ENCODE data around the gene ZNF112.
"Not testable (repeated sequence)": the region's sequence is repeated elsewhere in the genome, so short reads cannot be mapped to it uniquely, and the experiment has no call there.

The ZNF112 gene

DNA sequence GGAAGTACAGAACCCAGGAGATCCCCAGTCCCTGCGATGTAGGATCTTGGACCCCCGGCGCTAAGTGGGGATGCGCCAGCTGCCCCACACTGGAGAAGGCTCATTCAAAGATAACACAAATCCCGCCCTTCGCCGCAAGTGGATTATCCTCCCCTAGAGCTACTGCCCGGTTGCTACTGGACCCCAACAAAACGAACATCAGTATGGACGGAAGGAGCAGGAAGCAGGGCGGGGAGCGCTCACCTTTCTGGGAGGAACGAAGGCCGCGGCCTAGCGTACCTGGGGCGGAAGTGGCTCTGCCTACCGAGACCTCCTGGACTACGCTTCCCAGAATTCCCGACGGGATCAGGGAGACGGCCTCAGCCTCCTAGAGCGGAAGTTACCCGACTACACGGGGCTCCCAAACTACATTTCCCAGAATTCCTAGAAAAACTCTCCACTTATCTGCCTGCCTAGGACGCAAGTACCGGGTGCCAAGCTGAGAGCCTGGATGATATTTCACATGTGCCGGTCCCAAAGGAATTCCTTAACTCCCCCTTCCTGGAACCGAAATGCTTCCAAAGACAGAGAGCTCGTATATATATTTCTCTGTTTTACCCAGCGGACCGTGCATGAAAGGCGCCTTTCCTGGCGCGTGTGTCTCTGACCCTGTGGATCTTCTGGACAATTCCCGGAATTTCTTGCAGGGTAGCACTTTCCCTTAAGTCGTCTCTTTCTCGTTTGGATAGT is at the start of gene ZNF112:
Gene ZNF112 (minus strand): TSS at position 298 of the 729 bp plus-strand sequence. CDS start 16,141 bp downstream, outside the sequence.
- peak within 1 kb of the TSS; percentile 75 for H3K4me3 ChIP-seq (ENCODE audit: low read depth, low read length)

GRCh38 chr19:44401139-44402115 is 44.9 kb upstream of the ZNF112 start, which contains the start of gene ZNF285:
Gene ZNF285, minus strand, starts transcription at chr19:44401608. Its CDS starts 4,395 bp downstream, at chr19:44397213.
- H3K4me3 ChIP-seq (ENCODE audit: low read depth, low read length), result peak within 1 kb of the TSS; percentile 78

DNA sequence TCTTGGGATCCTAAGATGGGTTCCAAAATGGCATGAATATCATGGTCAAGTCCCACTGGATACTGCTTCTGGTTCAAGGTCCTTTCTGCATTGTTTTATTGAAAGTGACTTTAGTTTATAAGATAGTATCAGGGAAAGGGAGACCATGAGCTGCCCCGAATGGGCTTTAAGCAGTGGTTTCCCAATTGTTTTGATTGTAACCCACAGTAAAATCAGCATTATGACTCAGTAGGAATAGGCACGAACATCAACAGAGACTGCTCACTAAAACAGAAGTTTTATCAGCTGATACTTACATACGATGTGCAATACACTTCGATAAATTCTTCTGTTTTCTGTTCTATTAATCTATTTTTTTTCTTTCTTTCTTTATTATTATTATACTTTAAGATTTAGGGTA is 32.8 kb upstream of the ZNF112 start:
- H3K4me3 ChIP-seq (ENCODE audit: low read depth, low read length), result not testable (repeated sequence)

- no peak overlapping the region for H3K4me3 ChIP-seq (ENCODE audit: low read depth, low read length)
Observed at GRCh38 chr19:44374789-44375188, 18.3 kb upstream of the ZNF112 start.

DNA sequence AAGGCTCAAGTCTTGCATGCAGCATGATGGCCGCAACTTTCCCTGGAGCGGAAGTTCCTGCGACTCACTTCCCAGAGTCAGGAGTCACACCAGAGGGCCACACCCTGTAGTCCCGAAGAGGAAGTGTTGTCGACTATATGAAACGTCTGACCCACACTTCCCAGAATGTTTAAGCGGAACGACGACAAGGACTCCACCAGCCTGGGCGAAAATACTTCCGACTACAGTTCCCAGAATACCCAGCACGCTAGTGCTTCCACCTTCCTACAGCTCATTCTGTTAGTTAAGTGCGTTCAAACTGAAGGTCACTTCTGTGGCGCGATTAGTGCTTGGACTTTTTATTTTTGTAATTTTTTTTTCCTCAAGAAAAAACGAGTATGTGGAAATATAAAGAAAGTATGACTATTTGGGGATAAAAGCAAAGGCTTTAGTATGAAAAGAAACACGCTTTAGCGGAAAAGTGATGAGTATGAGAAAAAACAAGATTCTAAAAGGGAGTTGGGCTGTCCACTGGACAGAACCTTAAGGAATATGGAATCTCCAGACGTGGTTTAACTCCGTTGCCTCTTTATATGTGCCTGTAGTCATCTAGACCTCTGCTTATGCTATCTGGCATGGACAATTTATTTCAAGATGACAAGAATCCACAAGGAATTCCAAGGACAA is 15.5 kb upstream of the ZNF112 start:
- no peak overlapping the region for H3K4me3 ChIP-seq (ENCODE audit: low read depth, low read length)

DNA sequence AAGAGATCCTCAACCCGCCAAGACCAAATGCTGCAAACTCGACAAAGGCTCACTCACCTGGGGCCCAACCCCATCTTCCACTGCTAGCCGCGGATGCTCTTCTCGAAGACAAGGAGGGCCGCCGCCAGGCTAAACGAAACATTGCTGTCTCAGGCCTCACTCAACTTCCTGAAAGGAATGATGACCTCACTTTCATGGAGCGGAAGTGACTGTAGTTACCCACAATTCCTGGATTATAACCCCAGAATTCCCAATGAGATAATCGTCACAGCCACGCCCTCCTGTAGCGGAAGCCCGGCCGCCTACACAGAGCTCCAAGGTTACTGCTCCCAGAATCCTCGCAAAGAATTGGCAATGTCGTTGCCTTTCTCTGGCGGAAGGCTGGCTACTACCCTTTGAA is 10.5 kb upstream of the ZNF112 start:
- H3K4me3 ChIP-seq (ENCODE audit: low read depth, low read length), result no peak overlapping the region

DNA sequence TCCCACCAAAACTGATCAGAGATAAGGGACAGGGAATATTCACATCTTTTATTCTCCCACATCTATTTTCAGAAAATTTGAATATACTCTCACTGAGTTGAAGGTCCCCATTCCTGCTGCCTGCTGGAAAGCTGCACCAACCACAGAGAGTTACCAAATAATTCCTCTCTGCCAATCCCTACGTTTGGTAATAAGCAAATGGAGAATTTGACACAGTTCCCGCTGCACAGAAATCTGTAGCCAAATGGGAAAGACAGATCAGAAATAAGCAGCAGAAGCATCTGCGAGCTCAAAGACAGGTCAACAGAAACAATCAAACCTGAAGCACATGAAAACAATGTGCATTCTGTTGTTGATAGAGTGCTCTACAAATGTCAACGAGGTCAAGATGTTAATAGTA is 9.9 kb downstream of the ZNF112 start:
- no peak overlapping the region for H3K4me3 ChIP-seq (ENCODE audit: low read depth, low read length)

GRCh38 chr19:44345959-44346358 is 10.5 kb downstream of the ZNF112 start:
- H3K4me3 ChIP-seq (ENCODE audit: low read depth, low read length), result no peak overlapping the region

- H3K4me3 ChIP-seq (ENCODE audit: low read depth, low read length), result no peak overlapping the region
Observed at GRCh38 chr19:44344255-44344654, 12.2 kb downstream of the ZNF112 start.

GRCh38 chr19:44341794-44342193 is 14.7 kb downstream of the ZNF112 start:
- H3K4me3 ChIP-seq (ENCODE audit: low read depth, low read length), result no peak overlapping the region

GRCh38 chr19:44334639-44335038 is 21.8 kb downstream of the ZNF112 start:
- H3K4me3 ChIP-seq (ENCODE audit: low read depth, low read length), result not testable (repeated sequence)

- no peak overlapping the region for H3K4me3 ChIP-seq (ENCODE audit: low read depth, low read length)
Observed at GRCh38 chr19:44332145-44332544, 24.3 kb downstream of the ZNF112 start.

- H3K4me3 ChIP-seq (ENCODE audit: low read depth, low read length), result no peak overlapping the region
Observed at GRCh38 chr19:44315883-44316282, 40.6 kb downstream of the ZNF112 start.

- H3K4me3 ChIP-seq (ENCODE audit: low read depth, low read length), result no peak overlapping the region
Observed at GRCh38 chr19:44313231-44313630, 43.2 kb downstream of the ZNF112 start.

DNA sequence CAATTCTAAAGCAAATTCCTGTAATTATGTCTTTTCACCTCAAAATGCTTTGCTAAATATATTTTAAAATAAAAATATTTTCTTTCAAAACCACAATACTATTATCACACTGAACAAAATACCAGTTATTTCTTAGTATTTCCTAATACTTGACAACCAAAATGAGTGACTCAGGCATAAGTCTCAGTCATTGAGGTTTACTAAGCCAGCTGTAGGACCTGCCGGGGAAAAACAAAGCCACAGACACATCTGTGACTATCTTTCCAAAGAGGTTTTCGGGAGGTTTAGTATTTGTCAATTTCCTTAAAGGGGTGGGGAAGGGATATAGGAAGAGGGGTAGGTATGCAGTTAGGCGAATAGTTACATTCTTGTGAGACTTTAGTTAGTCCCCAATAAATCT is 48.5 kb downstream of the ZNF112 start:
- no peak overlapping the region for H3K4me3 ChIP-seq (ENCODE audit: low read depth, low read length)

DNA sequence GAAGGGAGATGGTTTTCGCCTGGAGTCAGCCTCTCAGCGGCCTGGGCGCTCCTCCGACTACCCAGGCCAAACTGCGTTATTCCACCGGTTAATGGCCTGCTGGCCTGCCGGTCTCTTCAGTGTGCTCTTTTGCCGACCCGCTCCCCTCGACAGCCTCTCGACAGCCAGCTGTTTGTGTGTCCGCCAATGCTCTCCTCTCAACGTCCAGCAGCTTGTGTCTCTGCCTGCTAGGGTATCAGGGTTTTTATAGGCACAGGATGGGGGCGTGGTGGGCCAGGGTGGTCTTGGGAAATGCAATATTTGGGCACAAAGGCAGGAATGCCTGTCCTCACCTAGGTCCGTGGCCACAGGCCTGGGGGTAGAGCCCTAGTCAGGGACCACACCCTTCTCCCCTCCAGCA is 50.2 kb downstream of the ZNF112 start:
- H3K4me3 ChIP-seq (ENCODE audit: low read depth, low read length), result no peak overlapping the region

DNA sequence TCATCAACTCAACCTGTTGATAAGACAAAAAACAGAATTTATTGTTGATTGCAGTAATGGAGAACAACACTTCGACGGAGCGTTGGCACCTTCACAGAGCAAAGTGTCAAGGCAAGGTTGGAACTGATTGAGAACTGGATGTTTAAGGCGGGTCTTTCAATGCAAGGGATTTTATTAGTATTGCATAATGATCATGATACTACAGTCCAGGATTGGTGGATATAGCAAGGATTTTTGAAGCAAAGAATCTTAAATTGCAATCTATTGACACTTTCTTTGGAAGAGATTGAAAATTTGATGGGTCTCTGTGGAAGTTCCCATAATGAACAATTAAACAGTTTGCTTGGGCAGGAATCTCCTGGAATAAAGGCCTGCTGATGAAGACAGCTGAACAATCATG is 51.0 kb downstream of the ZNF112 start:
- no peak overlapping the region for H3K4me3 ChIP-seq (ENCODE audit: low read depth, low read length)

DNA sequence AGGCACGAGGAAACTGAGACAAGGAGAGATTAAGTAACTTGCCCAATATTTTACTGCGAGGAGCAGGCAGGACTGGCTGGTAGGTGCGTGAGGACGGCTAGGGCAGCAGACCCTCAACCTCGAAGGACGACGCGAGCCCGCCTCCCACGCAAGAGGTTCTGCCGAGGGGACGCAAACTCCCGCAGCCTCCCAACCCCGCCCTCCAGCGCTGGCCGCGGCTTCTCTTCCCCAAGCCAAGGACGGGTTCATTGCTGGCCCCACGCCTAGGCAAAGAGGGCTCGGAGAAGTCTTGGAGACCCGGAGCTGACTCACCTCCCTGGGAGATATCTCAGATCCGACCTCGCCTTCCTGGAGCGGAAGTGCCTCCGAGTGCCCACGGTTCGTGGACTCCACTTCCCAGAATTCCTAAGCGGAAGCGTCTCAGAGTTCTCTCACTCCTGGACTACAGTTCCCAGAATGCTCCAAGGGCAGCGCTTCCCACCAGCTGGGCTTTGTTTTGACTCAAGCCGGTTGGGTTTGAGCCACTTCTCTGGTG is 51.8 kb downstream of the ZNF112 start, which contains the start of gene ZNF235:
Gene ZNF235 (minus strand): TSS at position 367 of the 535 bp plus-strand sequence. CDS start 1,621 bp downstream, outside the sequence.
- peak within 1 kb of the TSS; percentile 91 for H3K4me3 ChIP-seq (ENCODE audit: low read depth, low read length)

DNA sequence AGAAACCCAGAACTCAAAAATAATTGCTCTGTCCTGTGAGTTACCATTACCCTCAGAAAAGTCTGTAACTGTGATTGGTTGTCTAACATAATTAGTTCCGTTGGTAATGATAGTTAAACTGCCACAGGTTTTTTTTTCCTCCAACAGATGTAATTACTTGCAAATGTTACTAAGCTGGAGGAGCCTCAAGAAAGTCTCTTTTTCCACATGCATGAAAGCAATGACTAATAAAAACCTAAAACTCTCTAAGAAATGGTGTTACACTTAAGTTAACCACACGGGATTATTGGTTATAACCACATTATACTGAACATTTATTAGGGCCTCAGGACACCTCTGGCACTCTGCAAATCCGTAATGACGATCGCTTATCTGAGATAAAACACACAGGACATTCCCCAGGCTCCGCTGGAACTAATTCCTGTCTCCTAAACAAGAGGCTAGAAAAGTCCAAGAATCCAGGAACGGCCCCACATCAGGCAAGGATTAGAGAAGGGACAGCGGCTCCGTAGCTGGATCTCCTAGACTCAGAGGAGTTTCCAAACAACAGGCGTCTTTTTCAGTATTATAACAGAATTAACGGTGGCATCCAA is 52.4 kb downstream of the ZNF112 start:
- peak overlapping the region; percentile 91 for H3K4me3 ChIP-seq (ENCODE audit: low read depth, low read length)

GRCh38 chr19:44303320-44303719 is 53.2 kb downstream of the ZNF112 start:
- H3K4me3 ChIP-seq (ENCODE audit: low read depth, low read length), result no peak overlapping the region

All from iPS-11a (cell line).